SK-N-MC (cell line): ENCODE results near the gene ERC2.

ENCODE experiments used
- EZH2 ChIP-seq: fragments of 200-600 bp; sonication (generic); IDR thresholded peaks from one replicate; pipeline ENCODE4 v1.6.1; 2017; ENCODE audit warnings: antibody characterized with exemption
- POLR2AphosphoS5 ChIP-seq: IDR thresholded peaks from 2 replicates; pipeline ENCODE4 v1.6.1; 2012; ENCODE audit warnings: mild to moderate bottlenecking, low read depth, low read length, borderline replicate concordance

DNA sequence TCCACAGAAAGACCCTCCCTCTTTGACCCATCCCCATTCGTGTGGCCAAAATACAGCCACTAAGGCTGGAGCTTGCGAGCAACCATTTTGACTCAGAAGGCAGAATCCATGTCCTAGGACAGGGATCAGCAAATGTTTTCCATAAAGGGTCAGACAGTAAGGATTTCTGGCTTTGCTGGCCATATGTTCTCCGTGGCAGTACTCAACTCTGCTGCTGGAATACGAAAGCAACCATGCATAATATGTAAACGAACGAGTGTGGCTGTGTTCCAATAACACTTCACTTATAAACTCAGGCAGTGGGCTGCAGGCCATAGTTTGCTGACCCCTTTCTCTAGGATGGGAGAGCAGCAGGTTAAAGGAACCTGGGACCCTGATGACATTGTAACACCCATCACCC, 903.5 kb downstream of the ERC2 start:
- TF ChIP-seq POLR2AphosphoS5 (no peak), EZH2 (no peak)
